ENCODE measurements around the gene SLMAP. TPM values are rescaled to one million over a fixed set of nuclear protein-coding genes. Genes with fewer than 3 reads are reported as not detected.

SLMAP gene
- total RNA-seq, 4 donors from 2014 or later, result 399 to 519 (median 464) TPM

DNA sequence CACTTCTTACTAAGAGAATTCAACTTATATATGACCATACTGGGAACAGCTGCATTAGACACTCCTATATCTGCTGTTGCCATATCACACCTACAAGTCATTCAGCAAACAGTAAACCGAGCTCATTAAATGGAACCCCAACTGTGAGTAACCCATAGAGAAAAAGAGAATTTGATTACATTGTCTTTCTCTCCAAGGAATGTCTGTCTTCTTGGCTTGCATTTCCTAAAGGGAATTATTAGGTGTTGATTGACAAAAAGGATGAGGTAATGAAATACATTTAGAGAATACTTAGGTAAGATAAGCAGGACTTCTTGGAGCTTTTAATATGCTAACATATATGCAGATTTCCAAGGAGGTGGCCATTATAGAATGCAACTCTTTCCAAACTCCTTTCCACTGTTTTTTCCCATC is 76.8 kb downstream of the SLMAP start:
- Histone ChIP-seq H3K9me3 (no peaks in the 10 kb centered on the region), H3K4me3 (no peak overlapping the region), H3K27ac (replicated peaks in 1 of 4) (no peak overlapping the region), H3K36me3 (peaks cover 0 to 20% (median 2%) of the 10 kb centered on the region in 4 donors), H3K4me1 (peaks cover 0 to 25% (median 5%) of the 10 kb centered on the region in 4 donors), H3K27me3 (no peaks in the 10 kb centered on the region)
- WGBS, result 67% methylated on average over 1 of the region's 1 CpG
- DNase-seq (ENCODE audit: extremely low spot score), result no peak
- no peak for TF ChIP-seq POLR2A (IDR thresholded peaks at IDR 0.05; ENCODE audit: low read depth)
- no peak for TF ChIP-seq EP300 (IDR thresholded peaks at IDR 0.05)
- TF ChIP-seq CTCF (IDR thresholded peaks at IDR 0.05), result no peak
- no peak for TF ChIP-seq POLR2AphosphoS5 (IDR thresholded peaks at IDR 0.05)
- intact Hi-C loops (cut with DNase I), result no loop called here

DNA sequence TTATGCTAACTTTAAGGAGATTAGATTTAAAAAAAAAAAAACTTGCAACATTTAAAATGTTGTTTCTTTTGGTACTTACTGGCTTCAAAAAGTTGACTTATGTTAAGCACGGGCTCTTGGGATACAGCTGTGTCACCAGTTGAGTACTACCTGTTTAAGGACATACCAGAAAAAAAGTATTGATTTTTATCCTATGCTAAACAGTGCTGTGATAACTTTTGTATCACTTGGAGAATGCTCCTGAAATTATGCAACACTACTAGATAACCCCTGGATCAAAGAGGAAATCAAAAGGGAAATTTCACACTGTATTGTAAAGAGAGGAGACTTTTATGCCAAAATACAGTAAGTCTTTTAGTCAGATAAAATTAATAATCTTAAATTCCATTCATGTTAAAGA is 77.7 kb downstream of the SLMAP start:
- TF ChIP-seq CTCF (IDR thresholded peaks at IDR 0.05) (no peak), EP300 (IDR thresholded peaks at IDR 0.05) (no peak), POLR2AphosphoS5 (IDR thresholded peaks at IDR 0.05) (no peak)
- no peak for DNase-seq (ENCODE audit: extremely low spot score)
- Histone ChIP-seq H3K36me3 (peaks cover 0 to 20% (median 2%) of the 10 kb centered on the region in 4 donors), H3K27me3 (no peaks in the 10 kb centered on the region), H3K9me3 (no peaks in the 10 kb centered on the region), H3K4me1 (peaks cover 0 to 22% (median 5%) of the 10 kb centered on the region in 4 donors), H3K27ac (replicated peaks in 1 of 4) (no peak overlapping the region), H3K4me3 (no peak overlapping the region)
- intact Hi-C loops (cut with DNase I), result no loop called here
- WGBS, result 100% methylated on average over 1 of the region's 1 CpG

GRCh38 chr3:57837686-57838085 is 81.6 kb downstream of the SLMAP start:
- no peaks in the 10 kb centered on the region for H3K9me3 ChIP-seq
- H3K36me3 ChIP-seq, result peaks cover 0 to 8% (median 0%) of the 10 kb centered on the region in 4 donors
- intact Hi-C loops (cut with DNase I), result no loop called here
- 87% methylated on average over 3 of the region's 3 CpGs for WGBS
- no peaks in the 10 kb centered on the region for H3K27me3 ChIP-seq
- H3K4me3 ChIP-seq, result no peak overlapping the region
- TF ChIP-seq POLR2AphosphoS5 (IDR thresholded peaks at IDR 0.05), result no peak
- no peak for TF ChIP-seq EP300 (IDR thresholded peaks at IDR 0.05)
- no peak for TF ChIP-seq POLR2A (IDR thresholded peaks at IDR 0.05; ENCODE audit: low read depth)
- no peak for TF ChIP-seq CTCF (IDR thresholded peaks at IDR 0.05)
- no peak overlapping the region for H3K27ac ChIP-seq (replicated peaks in 1 of 4)
- peaks cover 0 to 16% (median 4%) of the 10 kb centered on the region in 4 donors for H3K4me1 ChIP-seq
- no peak for DNase-seq (ENCODE audit: extremely low spot score)

- H3K27me3 ChIP-seq, result no peaks in the 10 kb centered on the region
- no peak overlapping the region for H3K27ac ChIP-seq (replicated peaks in 1 of 4)
- 96% methylated on average over 3 of the region's 3 CpGs for WGBS
- no peak overlapping the region for H3K4me3 ChIP-seq
- TF ChIP-seq CTCF (IDR thresholded peaks at IDR 0.05) (no peak), POLR2AphosphoS5 (IDR thresholded peaks at IDR 0.05) (no peak), POLR2A (IDR thresholded peaks at IDR 0.05; ENCODE audit: low read depth) (no peak)
- no peaks in the 10 kb centered on the region for H3K9me3 ChIP-seq
- DNase-seq (ENCODE audit: extremely low spot score), result no peak
- intact Hi-C loops (cut with DNase I), result no loop called here
- H3K4me1 ChIP-seq, result peaks cover 0 to 11% (median 5%) of the 10 kb centered on the region in 4 donors
- H3K36me3 ChIP-seq, result peaks cover 0 to under 1% (median 0%) of the 10 kb centered on the region in 4 donors
Measured at GRCh38 chr3:57838627-57839026, 82.5 kb downstream of the SLMAP start.

- H3K27ac ChIP-seq (replicated peaks in 1 of 4), result no peak overlapping the region
- no peaks in the 10 kb centered on the region for H3K36me3 ChIP-seq
- no peak for DNase-seq (ENCODE audit: extremely low spot score)
- H3K9me3 ChIP-seq, result no peaks in the 10 kb centered on the region
- TF ChIP-seq POLR2A (IDR thresholded peaks at IDR 0.05; ENCODE audit: low read depth) (no peak), CTCF (IDR thresholded peaks at IDR 0.05) (no peak), EP300 (IDR thresholded peaks at IDR 0.05) (no peak), POLR2AphosphoS5 (IDR thresholded peaks at IDR 0.05) (no peak)
- H3K4me3 ChIP-seq, result no peak overlapping the region
- peaks cover 0 to 11% (median 5%) of the 10 kb centered on the region in 4 donors for H3K4me1 ChIP-seq
- H3K27me3 ChIP-seq, result no peaks in the 10 kb centered on the region
- WGBS, result 97% methylated on average over 1 of the region's 1 CpG
- intact Hi-C loops (cut with DNase I), result loop anchor here (10.0 kb wide), 1 partner anchor 166 kb away; no protein-coding TSS in a partner anchor
Measured at GRCh38 chr3:57840473-57840872, 84.4 kb downstream of the SLMAP start.

Data from esophagus muscularis mucosa (tissue), 4 donors.